SK-N-SH (cell line): ENCODE measurements around the gene SEC14L2. TPM values are rescaled to one million over a fixed set of nuclear protein-coding genes. Genes with fewer than 3 reads are reported as not detected.

Source experiments
- CTCF ChIA-PET: fragments of 300-600, 350-600 bp; formaldehyde crosslinking; extraction: SDS; loops from one replicate; lab custom pipeline; 2021; lab: Yijun Ruan, JAX
- POLR2A ChIA-PET: fragments of 350-600 bp; sonication (Branson Sonifier 250); formaldehyde crosslinking; extraction: SDS; loops from one replicate; lab custom pipeline; 2020; ENCODE audit warnings: antibody characterized with exemption, inconsistent platforms; lab: Yijun Ruan, JAX
- DNase-seq: peaks from one replicate; pipeline ENCODE4 v3.0.0; 2012
- H2AFZ ChIP-seq: fragments of 200-600 bp; sonication (generic); 2 replicates; pipeline ENCODE4 v1.8.1; 2016; ENCODE audit warnings: antibody characterized with exemption, mild to moderate bottlenecking, low read depth
- H3F3A ChIP-seq: fragments of 200-600 bp; sonication (generic); replicated peaks from 2 replicates; pipeline ENCODE3; 2016; ENCODE audit warnings: antibody characterized with exemption, mild to moderate bottlenecking; ENCODE audit not compliant: insufficient read depth
- H3K27ac ChIP-seq, 2 experiments: fragments of 200-500 bp in 1 of 2; fragments of 200-600 bp in 1 of 2; sonication (Bioruptor generic) in 1 of 2; sonication (generic), shearing (Covaris generic) in 1 of 2; 2 replicates each; pipeline versions ENCODE4 v1.5.1 to v1.6.1; 2014 to 2016; ENCODE audit warnings: low read depth in 2 of 2, inconsistent platforms in 1 of 2, low read length in 1 of 2, mild to moderate bottlenecking in 1 of 2, mixed read lengths in 1 of 2
- H3K27me3 ChIP-seq: fragments of 200-600 bp; sonication (generic), shearing (Covaris generic); 2 replicates; pipeline ENCODE4 v1.6.1; 2016; ENCODE audit warnings: mixed run types; ENCODE audit not compliant: insufficient read depth
- H3K36me3 ChIP-seq, 2 experiments: fragments of 200-500 bp in 1 of 2; fragments of 200-600 bp in 1 of 2; sonication (Bioruptor generic) in 1 of 2; sonication (generic) in 1 of 2; replicated peaks in 1 of 2; 2 replicates each; pipeline versions ENCODE3 to v1.5.1; 2014 to 2016; ENCODE audit warnings: low read length in 1 of 2, mild to moderate bottlenecking in 1 of 2; ENCODE audit not compliant: insufficient read depth in 2 of 2, control insufficient read depth in 1 of 2
- H3K4me1 ChIP-seq, 2 experiments: fragments of 200-500 bp in 1 of 2; fragments of 200-600 bp in 1 of 2; sonication (Bioruptor generic) in 1 of 2; sonication (generic), shearing (Covaris generic) in 1 of 2; 2 replicates each; pipeline versions ENCODE4 v1.5.1 to v1.6.1; 2014 to 2016; ENCODE audit warnings: low read depth in 1 of 2, low read length in 1 of 2, mixed run types in 1 of 2; ENCODE audit not compliant: insufficient read depth in 2 of 2, control insufficient read depth in 1 of 2
- H3K4me2 ChIP-seq: fragments of 200-600 bp; sonication (generic), shearing (Covaris generic); 2 replicates; pipeline ENCODE4 v1.6.1; 2017; ENCODE audit warnings: mixed run types
- H3K4me3 ChIP-seq, 2 experiments: fragments of 200-500 bp in 1 of 2; fragments of 200-600 bp in 1 of 2; sonication (Bioruptor generic) in 1 of 2; sonication (generic), shearing (Covaris generic) in 1 of 2; 2 replicates each; pipeline versions ENCODE4 v1.5.1 to v1.8.1; 2014 to 2016; ENCODE audit warnings: low read depth in 2 of 2, inconsistent platforms in 1 of 2, low read length in 1 of 2, mild to moderate bottlenecking in 1 of 2, mixed read lengths in 1 of 2, moderate library complexity in 1 of 2
- H3K79me2 ChIP-seq: fragments of 200-600 bp; sonication (generic); 2 replicates; pipeline ENCODE4 v1.8.1; 2017; ENCODE audit warnings: mild to moderate bottlenecking; ENCODE audit not compliant: insufficient read depth
- H3K9ac ChIP-seq: fragments of 200-600 bp; sonication (generic); 2 replicates; pipeline ENCODE4 v1.6.1; 2017; ENCODE audit warnings: mixed run types
- H3K9me2 ChIP-seq: fragments of 200-600 bp; sonication (generic); 2 replicates; pipeline ENCODE4 v1.6.1; 2017; ENCODE audit warnings: mixed run types
- H3K9me3 ChIP-seq: fragments of 200-600 bp; sonication (generic); 2 replicates; pipeline ENCODE4 v1.6.1; 2017; ENCODE audit warnings: mixed run types, mild to moderate bottlenecking, moderate library complexity
- H4K20me1 ChIP-seq: fragments of 200-600 bp; sonication (generic); 2 replicates; pipeline ENCODE4 v1.6.1; 2017; ENCODE audit warnings: mild to moderate bottlenecking, mixed run types; ENCODE audit not compliant: insufficient read depth
- CHD2 ChIP-seq: fragments of 150-350 bp; IDR thresholded peaks from 2 replicates; pipeline ENCODE4 v1.6.1; 2018; ENCODE audit warnings: low read length; ENCODE audit not compliant: partially characterized antibody
- CTCF ChIP-seq: fragments of 200-600 bp; sonication (generic); IDR thresholded peaks from 2 replicates; pipeline ENCODE4 v1.6.1; 2017; ENCODE audit warnings: antibody characterized with exemption, mild to moderate bottlenecking, moderate library complexity
- ELF1 ChIP-seq: IDR thresholded peaks from 2 replicates; pipeline ENCODE4 v1.4.0; 2012
- EP300 ChIP-seq, 2 experiments: IDR thresholded peaks; 2 replicates each; pipeline versions ENCODE4 v1.4.0 to v1.6.1; 2012; ENCODE audit warnings: borderline replicate concordance in 1 of 2, low read depth in 1 of 2, low read length in 1 of 2
- FOSL2 ChIP-seq: IDR thresholded peaks from 2 replicates; pipeline ENCODE4 v1.4.0; 2012; ENCODE audit warnings: low read depth, mild to moderate bottlenecking, moderate library complexity, borderline replicate concordance
- FOXJ3 ChIP-seq: sonication (generic); formaldehyde crosslinking; IDR thresholded peaks from 2 replicates; pipeline ENCODE4 v1.5.1; 2020; ENCODE audit warnings: mild to moderate bottlenecking, missing genetic modification reagents
- GABPA ChIP-seq: IDR thresholded peaks from 2 replicates; pipeline ENCODE4 v1.4.0; 2012; ENCODE audit warnings: low read depth, mild to moderate bottlenecking
- GATA2 ChIP-seq: sonication (generic); formaldehyde crosslinking; IDR thresholded peaks from 2 replicates; pipeline ENCODE4 v1.5.0; 2020; ENCODE audit warnings: mild to moderate bottlenecking, missing genetic modification reagents
- MAX ChIP-seq: IDR thresholded peaks from 2 replicates; pipeline ENCODE4 v1.4.0; 2012; ENCODE audit warnings: low read depth
- MXI1 ChIP-seq: IDR thresholded peaks from 2 replicates; pipeline ENCODE4 v1.6.1; 2012; ENCODE audit warnings: mild to moderate bottlenecking, low read depth, low read length, improper control_type of control experiment
- NRF1 ChIP-seq: IDR thresholded peaks from 2 replicates; pipeline ENCODE4 v1.6.1; 2012; ENCODE audit warnings: low read depth, mild to moderate bottlenecking, low read length
- POLR2AphosphoS5 ChIP-seq: IDR thresholded peaks from 2 replicates; pipeline ENCODE4 v1.6.1; 2012; ENCODE audit warnings: low read depth, low read length
- RCOR1 ChIP-seq: fragments of 150-350 bp; IDR thresholded peaks from 2 replicates; pipeline ENCODE4 v1.6.1; 2017; ENCODE audit warnings: antibody characterized with exemption, low read length
- RFX5 ChIP-seq: IDR thresholded peaks from 2 replicates; pipeline ENCODE4 v1.6.1; 2012; ENCODE audit warnings: mild to moderate bottlenecking, improper control_type of control experiment, low read length
- SMC3 ChIP-seq: IDR thresholded peaks from 2 replicates; pipeline ENCODE4 v1.6.1; 2012; ENCODE audit warnings: low read depth, low read length, improper control_type of control experiment
- TAF1 ChIP-seq: IDR thresholded peaks from 2 replicates; pipeline ENCODE4 v1.6.1; 2012; ENCODE audit warnings: low read depth, mild to moderate bottlenecking, low read length, moderate library complexity, borderline replicate concordance
- TCF12 ChIP-seq: IDR thresholded peaks from 2 replicates; pipeline ENCODE4 v1.4.0; 2012
- TEAD4 ChIP-seq: IDR thresholded peaks from 2 replicates; pipeline ENCODE4 v1.4.0; 2012; ENCODE audit warnings: mild to moderate bottlenecking, borderline replicate concordance; ENCODE audit not compliant: insufficient read depth
- USF1 ChIP-seq: IDR thresholded peaks from 2 replicates; pipeline ENCODE4 v1.4.0; 2012; ENCODE audit warnings: low read depth, borderline replicate concordance
- YY1 ChIP-seq: IDR thresholded peaks from 2 replicates; pipeline ENCODE4 v1.4.0; 2012; ENCODE audit warnings: low read depth, mild to moderate bottlenecking
- ZBTB33 ChIP-seq: IDR thresholded peaks from 2 replicates; pipeline ENCODE4 v1.4.0; 2012; ENCODE audit warnings: low read depth, borderline replicate concordance
- WGBS: methylation state at CpG from one replicate; pipeline ENCODE4 v1.1.6; 2017; ENCODE audit warnings: low lambda C conversion rate; 5-methylcytosine and 5-hydroxymethylcytosine counted together
- polyA plus RNA-seq, 3 experiments: library from polyadenylated mRNA; depleted of rRNA; stranded (reverse); fragments of >200 nt; gene quantifications; 2 replicates each; pipeline ENCODE4 v1.2.3, GENCODE V29; 2012
- TF ChIP-seq, protein P1 (sequence below): fragments of 150-350 bp; IDR thresholded peaks from 2 replicates; pipeline ENCODE4 v1.6.1; 2016; ENCODE audit warnings: mild to moderate bottlenecking, low read depth, low read length
- TF ChIP-seq, protein P2 (sequence below): fragments of 150-350 bp; IDR thresholded peaks from 2 replicates; pipeline ENCODE4 v1.6.1; 2017; ENCODE audit warnings: antibody characterized with exemption, low read length, low read depth, borderline replicate concordance

The SEC14L2 gene
- polyA plus RNA-seq, 1 of the 3 experiments (the other 2 are of a cell fraction) = 14.0 TPM

DNA sequence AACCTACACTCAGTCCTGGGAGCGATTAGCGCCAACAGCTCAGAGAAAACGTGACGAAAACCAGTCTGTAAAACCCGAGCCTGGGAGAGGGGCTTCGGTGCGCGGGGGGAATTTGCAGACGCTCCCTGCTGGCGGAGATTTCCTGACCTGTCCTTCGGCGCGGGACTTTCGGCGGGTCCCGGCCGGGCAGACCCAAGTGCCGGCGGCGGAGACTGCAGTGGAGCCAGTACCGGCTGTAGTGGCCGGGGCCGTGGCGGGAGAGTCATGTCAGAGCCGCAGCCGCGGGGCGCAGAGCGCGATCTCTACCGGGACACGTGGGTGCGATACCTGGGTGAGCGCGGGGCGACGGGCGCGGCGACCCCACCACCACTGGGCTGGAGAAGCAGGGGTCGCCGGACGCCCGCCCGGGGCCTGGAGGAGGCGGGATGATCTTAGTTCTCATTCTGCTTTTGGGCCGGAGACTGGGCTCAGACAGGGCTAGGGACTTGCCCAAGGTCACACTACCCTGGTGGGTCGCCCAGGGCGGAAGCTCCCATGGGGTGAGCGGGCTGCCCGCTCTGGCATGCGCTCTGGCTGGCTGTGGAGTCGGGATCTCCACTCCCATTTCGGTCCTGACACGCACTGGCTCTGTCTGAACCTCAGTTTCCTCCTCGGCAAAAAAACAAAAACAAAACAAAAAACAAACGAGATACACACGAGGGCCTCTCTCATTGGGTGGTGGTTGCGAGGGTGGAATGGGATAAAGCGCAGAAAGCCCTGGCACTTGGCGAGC is 29.0 kb downstream of the SEC14L2 start, which contains the start of gene MTFP1:
TSS of gene MTFP1 (plus strand) at position 153 of the 772 bp plus-strand sequence. CDS start at position 265, 112 bp downstream.
- peaks cover 31 to 39% of the 10 kb centered on the region in 2 experiments for H3K4me1 ChIP-seq
- 3% methylated on average over 31 of the region's 61 CpGs for WGBS
- POLR2A ChIA-PET = interaction anchor here (0.7 to 1.1 kb wide), 3 partner anchors 34 to 69 kb away, joined by 3 to 4 read pairs (median 3); partner anchors contain the start of genes CCDC157 and SF3A1
- TF ChIP-seq MXI1 (peak; percentile 93), RFX5 (no peak), MAX (peak; percentile 78), EP300 (IDR thresholded peaks at IDR 0.05; ENCODE audit: borderline replicate concordance in 1 of 2, low read depth in 1 of 2, low read length in 1 of 2) (no peak), TAF1 (no peak; the same call in 1 of the 2 replicates), YY1 (peak; percentile 63; the same call in 1 of the 2 replicates), POLR2AphosphoS5 (no peak), GABPA (no peak), TEAD4 (no peak), NRF1 (no peak), CHD2 (no peak), SMC3 (no peak), TCF12 (0 out of 2 replicates have a peak, but pooled peaks have one; percentile 4), USF1 (peak; percentile 64), RCOR1 (no peak), ZBTB33 (no peak), CTCF (0 out of 2 replicates have a peak, but pooled peaks have one; percentile 9), ELF1 (no peak), FOXJ3 (CRISPR knock-in tag) (no peak), GATA2 (CRISPR knock-in tag) (no peak), FOSL2 (no peak)
- TF ChIP-seq, protein P1, sequence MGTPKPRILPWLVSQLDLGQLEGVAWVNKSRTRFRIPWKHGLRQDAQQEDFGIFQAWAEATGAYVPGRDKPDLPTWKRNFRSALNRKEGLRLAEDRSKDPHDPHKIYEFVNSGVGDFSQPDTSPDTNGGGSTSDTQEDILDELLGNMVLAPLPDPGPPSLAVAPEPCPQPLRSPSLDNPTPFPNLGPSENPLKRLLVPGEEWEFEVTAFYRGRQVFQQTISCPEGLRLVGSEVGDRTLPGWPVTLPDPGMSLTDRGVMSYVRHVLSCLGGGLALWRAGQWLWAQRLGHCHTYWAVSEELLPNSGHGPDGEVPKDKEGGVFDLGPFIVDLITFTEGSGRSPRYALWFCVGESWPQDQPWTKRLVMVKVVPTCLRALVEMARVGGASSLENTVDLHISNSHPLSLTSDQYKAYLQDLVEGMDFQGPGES = peak; percentile 81
- TF ChIP-seq, protein P2, sequence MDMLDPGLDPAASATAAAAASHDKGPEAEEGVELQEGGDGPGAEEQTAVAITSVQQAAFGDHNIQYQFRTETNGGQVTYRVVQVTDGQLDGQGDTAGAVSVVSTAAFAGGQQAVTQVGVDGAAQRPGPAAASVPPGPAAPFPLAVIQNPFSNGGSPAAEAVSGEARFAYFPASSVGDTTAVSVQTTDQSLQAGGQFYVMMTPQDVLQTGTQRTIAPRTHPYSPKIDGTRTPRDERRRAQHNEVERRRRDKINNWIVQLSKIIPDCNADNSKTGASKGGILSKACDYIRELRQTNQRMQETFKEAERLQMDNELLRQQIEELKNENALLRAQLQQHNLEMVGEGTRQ = no peak; the same call in 1 of the 2 replicates

More for the DNA sequence above, 29.0 kb downstream of the SEC14L2 start, which contains the start of gene MTFP1:
- CTCF ChIA-PET = interaction anchor here (0.7 to 2.5 kb wide), 19 partner anchors 9 to 277 kb away, joined by 3 to 14 read pairs (median 4); partner anchors contain the start of genes RNF215, SEC14L2 and TCN2
- Histone ChIP-seq H3K27ac (peak within 1 kb of the TSS; percentile 97 to 99), H3K79me2 (peaks cover 4% of the 10 kb centered on the region; the same call in 1 of the 2 replicates), H3K36me3 (peaks cover 0 to 5% of the 10 kb centered on the region in 2 experiments), H3F3A (peaks cover 37% of the 10 kb centered on the region), H3K27me3 (no peaks in the 10 kb centered on the region), H3K9ac (peak within 1 kb of the TSS; percentile 74), H2AFZ (peak within 1 kb of the TSS; percentile 91), H4K20me1 (no peaks in the 10 kb centered on the region), H3K9me2 (no peaks in the 10 kb centered on the region), H3K4me3 (peak within 1 kb of the TSS; percentile 71 to 72), H3K4me2 (peak within 1 kb of the TSS; percentile 97), H3K9me3 (no peaks in the 10 kb centered on the region)
- DNase-seq = peak; percentile 89
